ENCODE results near the gene INSIG1.

Gene INSIG1

GRCh38 chr7:155284496-155285274 is 13.0 kb upstream of the INSIG1 start:
- TF ChIP-seq CTCF (IDR thresholded peaks at IDR 0.05; ENCODE audit: insufficient read depth, low read depth, low read length, missing control alignments), result no peak
- DNase-seq (ENCODE audit: low read depth), result no peak
- no peak overlapping the region for H3K4me3 ChIP-seq (ENCODE audit: low read length)

DNA sequence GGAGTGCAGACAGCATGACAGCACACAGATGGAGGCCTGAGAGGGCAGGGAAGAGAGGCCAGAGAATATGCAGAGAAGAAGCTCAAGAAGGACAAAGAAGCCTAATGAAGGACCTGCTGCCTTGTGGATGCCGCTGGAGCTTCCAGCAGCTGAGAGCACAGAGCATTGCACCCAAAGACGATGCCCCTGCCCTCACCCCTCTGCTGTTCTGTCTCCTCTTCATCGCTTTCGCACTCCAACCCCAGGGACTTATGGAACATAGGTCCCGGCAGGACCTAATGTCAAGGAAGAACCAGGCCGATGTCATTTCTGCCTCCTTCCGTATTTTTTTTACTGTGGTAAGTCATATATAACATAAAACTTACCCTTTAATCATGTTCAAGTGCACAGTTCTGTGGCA is 12.3 kb upstream of the INSIG1 start:
- no peak overlapping the region for H3K4me3 ChIP-seq (ENCODE audit: low read length)
- DNase-seq (ENCODE audit: low read depth), result no peak
- no peak for TF ChIP-seq CTCF (IDR thresholded peaks at IDR 0.05; ENCODE audit: insufficient read depth, low read depth, low read length, missing control alignments)

DNA sequence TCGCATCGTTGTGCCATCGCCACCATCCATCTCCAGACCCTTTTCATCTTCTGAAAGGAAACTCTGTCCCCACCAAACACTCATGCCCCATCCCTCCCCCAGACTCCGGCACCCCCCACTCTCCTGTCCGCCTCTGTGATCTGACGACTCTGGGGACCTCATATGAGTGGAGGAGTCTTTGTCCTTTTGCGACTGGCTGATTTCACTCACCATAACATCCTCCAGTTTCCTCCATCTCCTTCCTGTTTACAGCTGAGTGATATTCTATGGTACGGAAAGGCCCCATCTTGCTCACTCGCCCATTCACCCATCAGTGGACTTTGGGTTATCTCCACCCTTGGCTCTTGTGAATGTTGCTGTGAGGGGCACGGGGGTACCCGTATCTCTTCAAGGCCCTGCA is 11.8 kb upstream of the INSIG1 start:
- TF ChIP-seq CTCF (IDR thresholded peaks at IDR 0.05; ENCODE audit: insufficient read depth, low read depth, low read length, missing control alignments), result no peak
- DNase-seq (ENCODE audit: low read depth), result no peak
- no peak overlapping the region for H3K4me3 ChIP-seq (ENCODE audit: low read length)

GRCh38 chr7:155286686-155287085 is 11.0 kb upstream of the INSIG1 start:
- no peak for TF ChIP-seq CTCF (IDR thresholded peaks at IDR 0.05; ENCODE audit: insufficient read depth, low read depth, low read length, missing control alignments)
- no peak overlapping the region for H3K4me3 ChIP-seq (ENCODE audit: low read length)
- no peak for DNase-seq (ENCODE audit: low read depth)

DNA sequence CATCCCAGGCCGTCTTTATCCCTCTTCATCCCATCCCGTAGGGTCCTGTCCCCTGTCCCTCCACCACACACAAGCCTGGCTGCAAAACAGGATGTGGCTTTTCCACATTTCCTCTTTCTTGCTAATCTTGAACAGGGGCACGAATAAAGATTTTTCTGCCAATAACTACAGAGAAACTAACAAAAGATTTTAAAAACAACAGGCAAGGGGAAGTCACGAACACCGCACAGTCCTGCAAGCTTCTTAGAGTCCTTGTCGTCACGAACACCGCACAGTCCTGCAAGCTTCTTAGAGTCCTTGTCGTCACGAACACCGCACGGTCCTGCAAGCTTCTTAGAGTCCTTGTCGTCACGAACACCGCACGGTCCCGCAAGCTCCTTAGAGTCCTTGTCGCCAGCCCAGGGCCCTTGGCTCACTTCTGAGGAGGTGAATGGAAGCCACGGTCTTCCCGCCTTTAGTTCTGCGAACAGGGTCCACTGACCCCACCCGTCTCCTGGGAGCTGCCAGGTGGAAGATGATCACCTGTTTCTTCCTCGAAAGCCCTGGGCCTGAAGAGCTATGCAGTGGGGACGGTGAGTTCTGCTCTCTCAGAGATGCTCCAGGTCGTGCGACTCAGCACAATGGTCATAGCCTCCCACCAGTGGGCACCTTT is 10.3 kb upstream of the INSIG1 start:
- no peak overlapping the region for H3K4me3 ChIP-seq (ENCODE audit: low read length)
- no peak for TF ChIP-seq CTCF (IDR thresholded peaks at IDR 0.05; ENCODE audit: insufficient read depth, low read depth, low read length, missing control alignments)
- DNase-seq (ENCODE audit: low read depth), result no peak

GRCh38 chr7:155288055-155288454 is 9.6 kb upstream of the INSIG1 start:
- H3K4me3 ChIP-seq (ENCODE audit: low read length), result no peak overlapping the region
- TF ChIP-seq CTCF (IDR thresholded peaks at IDR 0.05; ENCODE audit: insufficient read depth, low read depth, low read length, missing control alignments), result no peak
- no peak for DNase-seq (ENCODE audit: low read depth)

Measured in epithelial cell of esophagus (primary cell).